Measurements from ENCODE around the gene BNC1. TPM values are rescaled to one million over a fixed set of nuclear protein-coding genes. Genes with fewer than 3 reads are reported as not detected.

Gene BNC1
- total RNA-seq, 4 donors from 2014 or later, result 0.16 to 2.0 (median 0.27) TPM

GRCh38 chr15:83318861-83319415 is 34.5 kb upstream of the BNC1 start:
- TF ChIP-seq EP300 (IDR thresholded peaks at IDR 0.05) (no peak), POLR2A (IDR thresholded peaks at IDR 0.05) (no peak), POLR2AphosphoS5 (IDR thresholded peaks at IDR 0.05) (no peak), CTCF (IDR thresholded peaks at IDR 0.05) (no peak)
- no peak for ATAC-seq
- H3K27me3 ChIP-seq, result peaks cover 16% of the 10 kb centered on the region
- no peaks in the 10 kb centered on the region for H3K4me1 ChIP-seq
- H3K9me3 ChIP-seq, result peaks cover 0 to 10% (median 0%) of the 10 kb centered on the region in 3 donors
- no peak overlapping the region for H3K4me3 ChIP-seq
- 80 to 81% methylated on average over 1 to 3 of the region's 3 CpGs for WGBS, 2 donors (ENCODE audit: low coverage in 1 of 2)
- no peaks in the 10 kb centered on the region for H3K36me3 ChIP-seq
- no peak overlapping the region for H3K27ac ChIP-seq

DNA sequence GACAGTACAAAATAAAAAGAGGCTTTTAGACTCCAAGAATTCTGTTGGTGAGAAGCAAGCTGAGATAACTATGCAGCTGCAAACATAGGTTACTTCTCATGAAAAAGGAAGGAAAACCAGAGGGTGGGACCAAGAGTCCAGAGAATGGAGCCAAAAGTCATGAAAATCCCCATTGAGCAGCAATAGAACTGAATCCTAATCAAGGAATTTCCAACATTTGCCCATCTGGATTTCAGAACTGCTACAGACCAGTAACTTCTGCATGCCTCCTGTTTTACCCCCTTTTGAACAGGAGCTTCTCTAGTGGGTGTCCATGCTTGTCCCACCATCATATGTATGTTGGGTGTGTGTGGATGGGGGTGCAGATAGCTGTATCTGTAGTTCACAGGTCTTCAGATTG is 33.6 kb upstream of the BNC1 start:
- no peak overlapping the region for H3K4me3 ChIP-seq
- H3K4me1 ChIP-seq, result no peaks in the 10 kb centered on the region
- no peak overlapping the region for H3K27ac ChIP-seq
- no peak for ATAC-seq
- peaks cover 0 to 10% (median 0%) of the 10 kb centered on the region in 3 donors for H3K9me3 ChIP-seq
- H3K36me3 ChIP-seq, result no peaks in the 10 kb centered on the region
- no peak for TF ChIP-seq POLR2A (IDR thresholded peaks at IDR 0.05)
- no peak for TF ChIP-seq POLR2AphosphoS5 (IDR thresholded peaks at IDR 0.05)
- TF ChIP-seq CTCF (IDR thresholded peaks at IDR 0.05), result no peak
- TF ChIP-seq EP300 (IDR thresholded peaks at IDR 0.05), result no peak
- peaks cover 12% of the 10 kb centered on the region for H3K27me3 ChIP-seq

- H3K27me3 ChIP-seq, result peaks cover 9% of the 10 kb centered on the region
- WGBS, 2 donors (ENCODE audit: low coverage in 1 of 2), result no CpG with 5 or more reads among the region's 1 CpG
Measured at GRCh38 chr15:83312071-83312470, 27.6 kb upstream of the BNC1 start.

GRCh38 chr15:83310521-83311456 is 26.3 kb upstream of the BNC1 start:
- ATAC-seq, result no peak
- TF ChIP-seq EP300 (IDR thresholded peaks at IDR 0.05), result no peak
- no peak for TF ChIP-seq CTCF (IDR thresholded peaks at IDR 0.05)
- no peak for TF ChIP-seq POLR2AphosphoS5 (IDR thresholded peaks at IDR 0.05)
- TF ChIP-seq POLR2A (IDR thresholded peaks at IDR 0.05), result no peak
- 40 to 53% methylated on average over 4 to 5 of the region's 5 CpGs for WGBS, 2 donors (ENCODE audit: low coverage in 1 of 2)

More at GRCh38 chr15:83312071-83312470, 27.6 kb upstream of the BNC1 start:
- ATAC-seq, result no peak
- Histone ChIP-seq H3K4me3 (no peak overlapping the region), H3K9me3 (no peaks in the 10 kb centered on the region), H3K4me1 (no peaks in the 10 kb centered on the region), H3K36me3 (no peaks in the 10 kb centered on the region), H3K27ac (no peak overlapping the region)
- no peak for TF ChIP-seq EP300 (IDR thresholded peaks at IDR 0.05)
- TF ChIP-seq POLR2A (IDR thresholded peaks at IDR 0.05), result no peak
- TF ChIP-seq POLR2AphosphoS5 (IDR thresholded peaks at IDR 0.05), result no peak
- no peak for TF ChIP-seq CTCF (IDR thresholded peaks at IDR 0.05)

More at GRCh38 chr15:83310521-83311456, 26.3 kb upstream of the BNC1 start:
- no peaks in the 10 kb centered on the region for H3K36me3 ChIP-seq
- H3K27ac ChIP-seq, result no peak overlapping the region
- peaks cover 0 to 7% (median 0%) of the 10 kb centered on the region in 3 donors for H3K4me1 ChIP-seq
- H3K9me3 ChIP-seq, result no peaks in the 10 kb centered on the region
- H3K4me3 ChIP-seq, result no peak overlapping the region
- H3K27me3 ChIP-seq, result peaks cover 16% of the 10 kb centered on the region
